ENCODE results near the gene FIGNL1. TPM values are rescaled to one million over a fixed set of nuclear protein-coding genes. Genes with fewer than 3 reads are reported as not detected.
"Not testable (repeated sequence)": the region's sequence is repeated elsewhere in the genome, so short reads cannot be mapped to it uniquely, and the experiment has no call there.

FIGNL1 gene
- polyA plus RNA-seq, 2 of the 4 experiments (the other 2 are of a cell fraction) = 25.4 to 27.9 TPM

- TF ChIP-seq ATOH8 (CRISPR knock-in tag; IDR thresholded peaks at IDR 0.05; ENCODE audit: low read depth) (no peak), KDM1A (IDR thresholded peaks at IDR 0.05; ENCODE audit: low read depth) (no peak), HEYL (CRISPR knock-in tag; IDR thresholded peaks at IDR 0.05) (no peak), EHF (CRISPR knock-in tag; IDR thresholded peaks at IDR 0.05) (no peak)
Measured at GRCh38 chr7:50462361-50462760, 12.2 kb upstream of the FIGNL1 start (continued).

GRCh38 chr7:50461695-50462094, 11.5 kb upstream of the FIGNL1 start:
- Histone ChIP-seq H3K4me3 (no peak overlapping the region), H3K4me1 (no peaks in the 10 kb centered on the region), H3K9me3 (no peaks in the 10 kb centered on the region), H3K4me2 (no peak overlapping the region), H3K27ac (no peak overlapping the region)
- TF ChIP-seq CEBPB (IDR thresholded peaks at IDR 0.05) = no peak
- no peak for TF ChIP-seq TFCP2L1 (CRISPR knock-in tag; IDR thresholded peaks at IDR 0.05)
- TF ChIP-seq ELK1 (IDR thresholded peaks at IDR 0.05; ENCODE audit: low read depth, low read length) = no peak
- TF ChIP-seq TP53 (CRISPR knock-in tag; IDR thresholded peaks at IDR 0.05) = no peak
- TF ChIP-seq KDM1A (IDR thresholded peaks at IDR 0.05; ENCODE audit: low read depth) = no peak
- no peak for TF ChIP-seq FOSB (CRISPR knock-in tag; IDR thresholded peaks at IDR 0.05)
- no peak for TF ChIP-seq CBX8 (IDR thresholded peaks at IDR 0.05)
- no peak for TF ChIP-seq KDM5A (IDR thresholded peaks at IDR 0.05)
- no peak for TF ChIP-seq PBX3 (IDR thresholded peaks at IDR 0.05)
- no peak for TF ChIP-seq SREBF2 (IDR thresholded peaks at IDR 0.05)
- no peak for TF ChIP-seq RFX5 (IDR thresholded peaks at IDR 0.05)
- TF ChIP-seq CHD2 (IDR thresholded peaks at IDR 0.05; ENCODE audit: low read length, partially characterized antibody) = no peak
- no peak for TF ChIP-seq SMC3 (IDR thresholded peaks at IDR 0.05)
- TF ChIP-seq HDAC2 (IDR thresholded peaks at IDR 0.05) = no peak
- TF ChIP-seq FOXS1 (CRISPR knock-in tag; IDR thresholded peaks at IDR 0.05) = no peak
- no peak for TF ChIP-seq RARB (CRISPR knock-in tag; IDR thresholded peaks at IDR 0.05)
- DNase-seq (ENCODE audit: low read depth in 1 of 2, low spot score in 1 of 2) (no peak), ATAC-seq (no peak), FAIRE-seq (no peak)
- WGBS (ENCODE audit: missing lambda C conversion rate) = 95% methylated on average over 1 of the region's 1 CpG
- ChIA-PET CTCF (interaction anchor here (1.4 kb wide), 1 partner anchor 679 kb away, joined by 5 read pairs; no protein-coding TSS in a partner anchor), POLR2A (no interaction called here)

GRCh38 chr7:50459183-50459582, 9.0 kb upstream of the FIGNL1 start:
- H3K27ac ChIP-seq; CTCF ChIA-PET; FAIRE-seq; H3K4me2 ChIP-seq; DNase-seq (ENCODE audit: low read depth in 1 of 2, low spot score in 1 of 2); H3K4me3 ChIP-seq; H3K9me3 ChIP-seq; ATAC-seq; H3K4me1 ChIP-seq; POLR2A ChIA-PET: not testable (repeated sequence)
- WGBS (ENCODE audit: missing lambda C conversion rate) = 83% methylated on average over 13 of the region's 27 CpGs

- CTCF ChIA-PET; POLR2A ChIA-PET; H3K9me3 ChIP-seq; ATAC-seq; H3K4me1 ChIP-seq; H3K4me2 ChIP-seq; H3K4me3 ChIP-seq; H3K27ac ChIP-seq; DNase-seq (ENCODE audit: low read depth in 1 of 2, low spot score in 1 of 2); FAIRE-seq: not testable (repeated sequence)
- no CpG with 5 or more reads among the region's 4 CpGs for WGBS (ENCODE audit: missing lambda C conversion rate)
Measured at GRCh38 chr7:50458651-50459050, 8.5 kb upstream of the FIGNL1 start.
